B cell (primary cell): ENCODE data around the gene FAM3A.

Source experiments
- EZH2 ChIP-seq: IDR thresholded peaks from 2 replicates; pipeline ENCODE4 v1.6.1; 2012; ENCODE audit warnings: borderline replicate concordance, low read depth, mild to moderate bottlenecking, moderate library complexity, low read length; ENCODE audit not compliant: insufficient read depth, poor library complexity, severe bottlenecking
- TF ChIP-seq, protein P1 (sequence below): fragments of 200-600 bp; IDR thresholded peaks from one replicate; pipeline ENCODE4 v1.8.0; 2022; ENCODE audit warnings: antibody characterized with exemption, mild to moderate bottlenecking

DNA sequence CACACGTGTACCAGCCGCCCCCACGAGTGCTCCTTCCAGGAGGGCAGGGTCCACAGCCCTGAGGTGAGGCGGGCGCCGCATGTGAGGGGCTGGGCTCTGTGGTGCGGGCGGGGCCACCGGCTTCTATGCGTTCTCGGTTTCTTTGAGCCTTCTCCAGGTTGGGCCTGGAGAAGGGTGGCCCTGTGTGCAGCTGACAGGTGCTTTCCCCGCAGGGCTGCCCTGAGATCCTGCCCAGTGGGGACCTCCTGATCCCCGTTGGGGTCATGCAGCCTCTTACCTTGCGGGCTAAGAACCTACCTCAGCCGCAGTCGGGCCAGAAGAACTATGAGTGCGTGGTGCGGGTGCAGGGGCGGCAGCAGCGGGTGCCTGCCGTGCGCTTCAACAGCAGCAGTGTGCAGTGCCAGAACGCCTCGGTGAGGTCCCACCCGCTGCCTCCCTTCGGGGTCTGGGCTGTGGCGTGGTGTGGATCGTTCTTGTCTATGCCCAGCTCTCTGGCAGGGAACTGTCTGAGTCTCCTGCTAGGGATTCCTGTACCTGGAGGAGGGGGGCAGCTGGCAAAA lies 51.1 kb downstream of the FAM3A start:
- TF ChIP-seq, protein P1, sequence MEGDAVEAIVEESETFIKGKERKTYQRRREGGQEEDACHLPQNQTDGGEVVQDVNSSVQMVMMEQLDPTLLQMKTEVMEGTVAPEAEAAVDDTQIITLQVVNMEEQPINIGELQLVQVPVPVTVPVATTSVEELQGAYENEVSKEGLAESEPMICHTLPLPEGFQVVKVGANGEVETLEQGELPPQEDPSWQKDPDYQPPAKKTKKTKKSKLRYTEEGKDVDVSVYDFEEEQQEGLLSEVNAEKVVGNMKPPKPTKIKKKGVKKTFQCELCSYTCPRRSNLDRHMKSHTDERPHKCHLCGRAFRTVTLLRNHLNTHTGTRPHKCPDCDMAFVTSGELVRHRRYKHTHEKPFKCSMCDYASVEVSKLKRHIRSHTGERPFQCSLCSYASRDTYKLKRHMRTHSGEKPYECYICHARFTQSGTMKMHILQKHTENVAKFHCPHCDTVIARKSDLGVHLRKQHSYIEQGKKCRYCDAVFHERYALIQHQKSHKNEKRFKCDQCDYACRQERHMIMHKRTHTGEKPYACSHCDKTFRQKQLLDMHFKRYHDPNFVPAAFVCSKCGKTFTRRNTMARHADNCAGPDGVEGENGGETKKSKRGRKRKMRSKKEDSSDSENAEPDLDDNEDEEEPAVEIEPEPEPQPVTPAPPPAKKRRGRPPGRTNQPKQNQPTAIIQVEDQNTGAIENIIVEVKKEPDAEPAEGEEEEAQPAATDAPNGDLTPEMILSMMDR: no peak
- TF ChIP-seq EZH2: no peak
